ENCODE data around the gene C5orf15. TPM values are rescaled to one million over a fixed set of nuclear protein-coding genes. Genes with fewer than 3 reads are reported as not detected.

The C5orf15 gene
- total RNA-seq, 2 experiments from 2014 or later = 19.2 to 21.3 TPM

GRCh38 chr5:134001938-134002731 lies 33.7 kb upstream of the C5orf15 start:
- DNase-seq = no peak

GRCh38 chr5:134000696-134001453 lies 32.5 kb upstream of the C5orf15 start:
- CTCF ChIA-PET = interaction anchor here (2.7 to 6.4 kb wide), 2 partner anchors 21 to 39 kb away, joined by 11 to 56 read pairs; no protein-coding TSS in a partner anchor
- no peak for ATAC-seq
- no peak for DNase-seq
- Mint-ChIP-seq H3K27ac (no peak overlapping the region), H3K4me3 (no peak overlapping the region), H3K4me1 (ENCODE audit: low read depth) (peaks cover 62% of the 10 kb centered on the region), H3K36me3 (ENCODE audit: low read depth) (peaks cover 36% of the 10 kb centered on the region), H3K27me3 (ENCODE audit: low read depth) (no peaks in the 10 kb centered on the region), H3K9me3 (ENCODE audit: insufficient read depth) (no peaks in the 10 kb centered on the region)
- POLR2A ChIA-PET = interaction anchor here (0.6 to 1.1 kb wide), 2 partner anchors 175 to 183 kb away, joined by 3 to 4 read pairs; no protein-coding TSS in a partner anchor

More at GRCh38 chr5:134001938-134002731, 33.7 kb upstream of the C5orf15 start:
- Mint-ChIP-seq H3K4me1 (ENCODE audit: low read depth) (peaks cover 56% of the 10 kb centered on the region), H3K27me3 (ENCODE audit: low read depth) (no peaks in the 10 kb centered on the region), H3K36me3 (ENCODE audit: low read depth) (peaks cover 37% of the 10 kb centered on the region), H3K27ac (peak overlapping the region; percentile 98), H3K4me3 (peak overlapping the region; percentile 92), H3K9me3 (ENCODE audit: insufficient read depth) (no peaks in the 10 kb centered on the region)
- ChIA-PET CTCF (interaction anchor here (3.6 to 4.4 kb wide), 2 partner anchors 8 to 37 kb away, joined by 13 to 38 read pairs; no protein-coding TSS in a partner anchor), POLR2A (no interaction called here)
- no peak for ATAC-seq

DNA sequence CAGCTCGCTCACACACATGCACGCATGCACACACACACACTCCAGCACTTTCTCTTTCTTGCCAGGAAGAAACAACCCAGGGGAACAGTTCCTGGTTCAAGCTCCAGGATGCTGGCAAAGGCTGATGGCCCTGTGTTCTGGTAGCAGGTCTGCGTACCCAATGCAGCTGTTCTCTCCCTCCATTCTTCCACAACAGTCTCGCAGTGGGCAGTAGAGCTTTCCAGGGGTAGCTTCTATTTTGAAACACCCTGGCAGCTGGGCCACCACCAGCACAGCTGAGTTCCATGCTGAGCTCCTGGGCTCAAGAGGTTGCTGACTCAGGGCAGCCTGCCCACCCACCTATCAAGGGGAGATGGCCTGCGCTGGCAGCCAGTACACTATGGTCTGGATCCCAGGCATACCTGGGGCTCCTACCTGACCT lies 31.7 kb upstream of the C5orf15 start:
- ChIA-PET CTCF (interaction anchor here (1.8 to 6.4 kb wide), 3 partner anchors 14 to 40 kb away, joined by 4 to 56 read pairs (median 11); no protein-coding TSS in a partner anchor), POLR2A (interaction anchor here (1.1 kb wide), 1 partner anchor 176 kb away, joined by 4 read pairs; no protein-coding TSS in a partner anchor)
- Mint-ChIP-seq H3K36me3 (ENCODE audit: low read depth) (peaks cover 32% of the 10 kb centered on the region), H3K4me3 (no peak overlapping the region), H3K4me1 (ENCODE audit: low read depth) (peaks cover 65% of the 10 kb centered on the region), H3K27ac (peak overlapping the region; percentile 1), H3K27me3 (ENCODE audit: low read depth) (no peaks in the 10 kb centered on the region), H3K9me3 (ENCODE audit: insufficient read depth) (no peaks in the 10 kb centered on the region)
- no peak for ATAC-seq
- no peak for DNase-seq

- ChIA-PET POLR2A (interaction anchor here (1.0 kb wide), 1 partner anchor 9 kb away, joined by 3 read pairs; no protein-coding TSS in a partner anchor), CTCF (interaction anchor here (0.6 to 6.4 kb wide), 5 partner anchors 13 to 57 kb away, joined by 3 to 56 read pairs (median 4); no protein-coding TSS in a partner anchor)
- Mint-ChIP-seq H3K36me3 (ENCODE audit: low read depth) (peaks cover 32% of the 10 kb centered on the region), H3K27me3 (ENCODE audit: low read depth) (no peaks in the 10 kb centered on the region), H3K4me1 (ENCODE audit: low read depth) (peaks cover 73% of the 10 kb centered on the region), H3K9me3 (ENCODE audit: insufficient read depth) (no peaks in the 10 kb centered on the region), H3K4me3 (no peak overlapping the region), H3K27ac (no peak overlapping the region)
- DNase-seq (no peak), ATAC-seq (no peak)
These were observed 30.4 kb upstream of the C5orf15 start for GRCh38 chr5:133998807-133999206.

GRCh38 chr5:133998042-133998441 lies 29.6 kb upstream of the C5orf15 start:
- Mint-ChIP-seq H3K27me3 (ENCODE audit: low read depth) (no peaks in the 10 kb centered on the region), H3K4me1 (ENCODE audit: low read depth) (peaks cover 72% of the 10 kb centered on the region), H3K4me3 (no peak overlapping the region), H3K27ac (no peak overlapping the region), H3K9me3 (ENCODE audit: insufficient read depth) (no peaks in the 10 kb centered on the region), H3K36me3 (ENCODE audit: low read depth) (peaks cover 27% of the 10 kb centered on the region)
- POLR2A ChIA-PET = interaction anchor here (1.0 kb wide), 1 partner anchor 9 kb away, joined by 3 read pairs; no protein-coding TSS in a partner anchor
- ATAC-seq (no peak), DNase-seq (no peak)
- CTCF ChIA-PET = interaction anchor here (0.7 to 6.4 kb wide), 4 partner anchors 12 to 41 kb away, joined by 3 to 56 read pairs (median 4); no protein-coding TSS in a partner anchor

GRCh38 chr5:133996683-133997252 lies 28.3 kb upstream of the C5orf15 start:
- Mint-ChIP-seq H3K4me3 (no peak overlapping the region), H3K27ac (peak overlapping the region; percentile 67), H3K27me3 (ENCODE audit: low read depth) (no peaks in the 10 kb centered on the region), H3K36me3 (ENCODE audit: low read depth) (peaks cover 23% of the 10 kb centered on the region), H3K9me3 (ENCODE audit: insufficient read depth) (no peaks in the 10 kb centered on the region), H3K4me1 (ENCODE audit: low read depth) (peaks cover 60% of the 10 kb centered on the region)
- ChIA-PET POLR2A (no interaction called here), CTCF (interaction anchor here (0.7 to 6.4 kb wide), 16 partner anchors 8 to 573 kb away, joined by 3 to 56 read pairs (median 4); partner anchors contain the start of gene VDAC1)
- ATAC-seq (no peak), DNase-seq (no peak)

GRCh38 chr5:133995883-133996563 lies 27.6 kb upstream of the C5orf15 start:
- ChIA-PET POLR2A (interaction anchor here (1.0 to 1.5 kb wide), 2 partner anchors 7 to 181 kb away, joined by 3 to 4 read pairs; partner anchors contain the start of gene SKP1), CTCF (interaction anchor here (0.8 to 6.4 kb wide), 13 partner anchors 8 to 160 kb away, joined by 3 to 56 read pairs (median 4); partner anchors contain the start of gene VDAC1)
- ATAC-seq = no peak
- Mint-ChIP-seq H3K9me3 (ENCODE audit: insufficient read depth) (no peaks in the 10 kb centered on the region), H3K36me3 (ENCODE audit: low read depth) (peaks cover 22% of the 10 kb centered on the region), H3K27ac (no peak overlapping the region), H3K4me3 (no peak overlapping the region), H3K4me1 (ENCODE audit: low read depth) (peaks cover 55% of the 10 kb centered on the region), H3K27me3 (ENCODE audit: low read depth) (no peaks in the 10 kb centered on the region)
- DNase-seq = no peak

- ChIA-PET CTCF (interaction anchor here (2.0 to 6.4 kb wide), 3 partner anchors 8 to 16 kb away, joined by 11 to 56 read pairs (median 13); partner anchors contain the start of gene VDAC1), POLR2A (interaction anchor here (1.0 to 1.5 kb wide), 2 partner anchors 8 to 182 kb away, joined by 3 to 4 read pairs; partner anchors contain the start of gene SKP1)
- Mint-ChIP-seq H3K4me1 (ENCODE audit: low read depth) (peaks cover 49% of the 10 kb centered on the region), H3K27ac (peak overlapping the region; percentile 53), H3K9me3 (ENCODE audit: insufficient read depth) (no peaks in the 10 kb centered on the region), H3K4me3 (no peak overlapping the region), H3K27me3 (ENCODE audit: low read depth) (no peaks in the 10 kb centered on the region), H3K36me3 (ENCODE audit: low read depth) (peaks cover 25% of the 10 kb centered on the region)
- ATAC-seq (no peak), DNase-seq (no peak)
These were observed 26.9 kb upstream of the C5orf15 start for GRCh38 chr5:133995341-133995740.

DNA sequence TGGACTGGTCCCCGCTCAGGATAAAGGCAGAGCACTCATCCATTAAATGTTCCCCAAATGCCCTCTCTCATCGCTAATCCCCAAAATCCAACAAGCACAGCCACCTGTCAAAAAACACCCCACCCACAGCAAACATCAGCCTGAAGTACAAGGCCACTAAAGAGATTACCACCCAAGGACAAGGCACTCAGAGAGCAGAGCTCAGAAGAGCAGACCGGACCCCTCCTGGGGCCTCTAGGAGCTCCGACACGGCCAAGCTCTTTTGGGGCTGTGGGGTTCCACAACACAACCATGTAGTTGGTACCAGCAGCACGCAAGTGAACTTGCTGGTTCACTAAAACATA lies 26.5 kb upstream of the C5orf15 start:
- H3K27me3 Mint-ChIP-seq (ENCODE audit: low read depth) = no peaks in the 10 kb centered on the region
- POLR2A ChIA-PET = interaction anchor here (1.5 kb wide), 1 partner anchor 8 kb away, joined by 4 read pairs; no protein-coding TSS in a partner anchor

GRCh38 chr5:133994297-133994989 lies 26.0 kb upstream of the C5orf15 start:
- DNase-seq = no peak
- H3K27me3 Mint-ChIP-seq (ENCODE audit: low read depth) = no peaks in the 10 kb centered on the region
- peaks cover 27% of the 10 kb centered on the region for H3K36me3 Mint-ChIP-seq (ENCODE audit: low read depth)
- peaks cover 40% of the 10 kb centered on the region for H3K4me1 Mint-ChIP-seq (ENCODE audit: low read depth)
- H3K4me3 Mint-ChIP-seq = no peak overlapping the region
- ChIA-PET CTCF (interaction anchor here (1.1 to 6.4 kb wide), 4 partner anchors 9 to 32 kb away, joined by 3 to 56 read pairs (median 10); partner anchors contain the start of gene VDAC1), POLR2A (interaction anchor here (0.7 to 1.5 kb wide), 2 partner anchors 9 to 14 kb away, joined by 3 to 4 read pairs; no protein-coding TSS in a partner anchor)
- no peak for ATAC-seq
- H3K27ac Mint-ChIP-seq = peak overlapping the region; percentile 31
- no peaks in the 10 kb centered on the region for H3K9me3 Mint-ChIP-seq (ENCODE audit: insufficient read depth)

More for the DNA sequence above, 26.5 kb upstream of the C5orf15 start:
- no peaks in the 10 kb centered on the region for H3K9me3 Mint-ChIP-seq (ENCODE audit: insufficient read depth)
- CTCF ChIA-PET = interaction anchor here (3.1 to 6.4 kb wide), 2 partner anchors 9 to 15 kb away, joined by 13 to 56 read pairs; partner anchors contain the start of gene VDAC1
- peaks cover 29% of the 10 kb centered on the region for H3K36me3 Mint-ChIP-seq (ENCODE audit: low read depth)
- peak overlapping the region; percentile 53 for H3K27ac Mint-ChIP-seq
- DNase-seq (no peak), ATAC-seq (no peak)
- no peak overlapping the region for H3K4me3 Mint-ChIP-seq
- peaks cover 45% of the 10 kb centered on the region for H3K4me1 Mint-ChIP-seq (ENCODE audit: low read depth)

Measured in activated CD8-positive, alpha-beta T cell treated with anti-CD3 and anti-CD28 coated beads, Interleukin-2, amount 10 ng/mL, durations not matched to agents 7 days and 5 days (primary cell).